T-cell (primary cell): ENCODE results near the gene CHI3L2. TPM values are rescaled to one million over a fixed set of nuclear protein-coding genes. Genes with fewer than 3 reads are reported as not detected.

Source experiments
- ATAC-seq, 4 experiments: fragments of 200-7000 bp in 3 of 4; fragments of 150-1000 bp in 1 of 4; cut with Tn5 transposase; replicated peaks in 1 of 4; 1 replicate in 3 of 4; 2 replicates in 1 of 4; pipeline ENCODE4 v1.10.0; 2021; ENCODE audit warnings: moderate library complexity in 3 of 4, mild to moderate bottlenecking in 2 of 4, moderate number of reproducible peaks in 1 of 4
- CTCF ChIA-PET, 2 donors: fragments of 300-600 bp; sonication (Branson Sonifier 250); formaldehyde crosslinking; loops; one replicate each; lab custom pipeline; 2022; ENCODE audit warnings: antibody characterized with exemption in 2 of 2; lab: Charles Lee
- POLR2A ChIA-PET, 2 donors: fragments of 300-600 bp; sonication (Branson Sonifier 250); formaldehyde crosslinking; loops; one replicate each; lab custom pipeline; 2022; ENCODE audit warnings: antibody characterized with exemption in 2 of 2; lab: Charles Lee
- DNase-seq, 35 experiments: peaks; one replicate each; pipeline versions ENCODE4 v3.0.0 to v3.0.0-alpha.2; 2013 to 2023
- H3K27ac ChIP-seq: one replicate; pipeline ENCODE4 v1.5.1; 2013; ENCODE audit warnings: low read length
- H3K27me3 ChIP-seq, 2 experiments: replicated peaks in 1 of 2; 1 replicate in 1 of 2; 2 replicates in 1 of 2; pipeline versions ENCODE4 v1.6.1 to v1.7.0; 2013; ENCODE audit warnings: low read length in 1 of 2, mixed read lengths in 1 of 2; ENCODE audit not compliant: control insufficient read depth in 2 of 2, insufficient read depth in 2 of 2; ENCODE audit errors: extremely low read depth in 1 of 2
- H3K36me3 ChIP-seq, 2 donors: 1 replicate in 1 of 2; 2 replicates in 1 of 2; pipeline versions ENCODE4 v1.6.1 to v1.7.0; 2013; ENCODE audit warnings: low read length in 1 of 2; ENCODE audit not compliant: control insufficient read depth in 2 of 2, insufficient read depth in 1 of 2; ENCODE audit errors: extremely low read depth in 1 of 2
- H3K4me1 ChIP-seq, 2 experiments: 1 replicate in 1 of 2; 2 replicates in 1 of 2; pipeline versions ENCODE4 v1.6.1 to v1.7.0; 2013; ENCODE audit warnings: low read length in 2 of 2, mixed read lengths in 1 of 2; ENCODE audit not compliant: insufficient read depth in 2 of 2, control insufficient read depth in 1 of 2; ENCODE audit errors: extremely low read depth in 1 of 2
- H3K4me3 ChIP-seq, 2 donors: 1 replicate in 1 of 2; 2 replicates in 1 of 2; pipeline versions ENCODE4 v1.5.1 to v1.7.0; 2013; ENCODE audit warnings: mild to moderate bottlenecking in 2 of 2, low read length in 1 of 2, moderate library complexity in 1 of 2; ENCODE audit not compliant: control insufficient read depth in 1 of 2; ENCODE audit errors: extremely low read depth in 1 of 2
- H3K9me3 ChIP-seq: 2 replicates; pipeline ENCODE4 v1.7.0; 2013
- H3K27ac Mint-ChIP-seq, 2 donors: one replicate each; pipeline ENCODE4 v1.8.0; 2020 to 2021; ENCODE audit warnings: mild to moderate bottlenecking in 2 of 2, mixed read lengths in 2 of 2
- H3K27me3 Mint-ChIP-seq, 2 donors: one replicate each; pipeline ENCODE4 v1.8.0; 2021 to 2022; ENCODE audit warnings: mixed read lengths in 2 of 2
- H3K36me3 Mint-ChIP-seq: one replicate; pipeline ENCODE4 v1.8.0; 2021; ENCODE audit warnings: mixed read lengths
- H3K4me1 Mint-ChIP-seq, 3 donors: one replicate each; pipeline ENCODE4 v1.8.0; 2020 to 2022; ENCODE audit warnings: mixed read lengths in 3 of 3, mild to moderate bottlenecking in 1 of 3
- H3K4me3 Mint-ChIP-seq, 3 donors: one replicate each; pipeline ENCODE4 v1.8.0; 2020 to 2022; ENCODE audit warnings: mild to moderate bottlenecking in 3 of 3, mixed read lengths in 3 of 3, moderate library complexity in 3 of 3
- H3K9me3 Mint-ChIP-seq, 3 donors: one replicate each; pipeline ENCODE4 v1.8.0; 2020 to 2022; ENCODE audit warnings: mixed read lengths in 3 of 3
- WGBS: methylation state at CpG from one replicate; pipeline ENCODE4 v1.1.5; 2013; ENCODE audit warnings: missing lambda C conversion rate; ENCODE audit not compliant: insufficient coverage; 5-methylcytosine and 5-hydroxymethylcytosine counted together
- total RNA-seq, 35 experiments: library from RNA in 6 of 35; stranded (reverse) in 6 of 35; fragments of 120-200 nt in 1 of 35; gene quantifications; one replicate each; pipeline versions ENCODE4 v1.2.1 to v1.2.4 and lab custom pipeline; 2013 to 2026

Gene CHI3L2
- total RNA-seq, 5 donors from 2014 or later (not counting 1 experiment from before 2014, with no cell fraction given): 3.6 to 28.1 (median 10.9) TPM

DNA sequence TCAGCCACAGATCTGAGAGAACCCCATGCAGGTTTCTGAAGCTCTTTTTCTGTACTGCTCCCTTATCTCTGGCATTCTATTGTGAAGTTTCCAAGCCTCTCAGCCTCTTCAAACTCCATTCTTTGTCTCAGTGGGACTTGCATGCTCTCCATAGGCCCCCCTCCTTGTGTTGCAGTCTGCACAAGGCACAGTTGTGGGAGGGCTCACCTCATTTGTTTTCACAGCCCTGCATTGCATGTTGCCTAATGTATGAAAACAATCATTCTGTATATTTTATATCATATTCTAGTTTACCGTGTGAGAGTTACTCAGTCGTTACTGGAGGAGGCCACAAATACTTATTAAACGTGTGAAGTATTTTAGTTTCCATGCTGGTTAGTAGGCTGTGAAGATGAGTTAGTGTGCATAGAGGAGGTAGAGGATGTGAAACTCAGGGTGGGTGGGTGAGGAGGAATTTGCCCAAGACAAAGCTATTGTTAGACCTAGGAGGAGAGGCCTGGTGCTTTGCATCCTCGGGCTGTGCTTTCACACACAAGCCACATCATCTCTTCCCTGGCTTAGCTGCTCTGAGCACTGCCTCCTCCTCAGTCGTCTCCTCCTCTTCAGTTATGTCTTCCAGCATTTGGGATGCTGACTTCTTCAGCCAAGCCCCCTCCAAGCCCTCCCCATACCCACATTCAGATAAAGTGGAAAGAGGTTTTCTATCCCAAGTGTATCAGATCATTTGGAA, 7.8 kb upstream of the CHI3L2 start:
- Mint-ChIP-seq H3K27ac (peak overlapping the region; percentile 95 to 96), H3K4me1 (peaks cover 94 to 100% (median 95%) of the 10 kb centered on the region in 3 donors), H3K27me3 (peaks cover 0 to 2% of the 10 kb centered on the region in 2 donors), H3K4me3 (peak overlapping the region; percentile 34 to 81 (median 37)), H3K36me3 (no peaks in the 10 kb centered on the region), H3K9me3 (peaks cover 0 to 11% (median 9%) of the 10 kb centered on the region in 3 donors)
- ATAC-seq (no peak), DNase-seq (peak in 2 of 35 experiments; percentile 19 to 33)
- no CpG with 5 or more reads among the region's 5 CpGs for WGBS
- Histone ChIP-seq H3K27me3 (no peaks in the 10 kb centered on the region), H3K9me3 (no peaks in the 10 kb centered on the region), H3K4me3 (peak overlapping the region in 1 of 2 donors; percentile 36), H3K36me3 (no peaks in the 10 kb centered on the region), H3K4me1 (peaks cover 80 to 92% of the 10 kb centered on the region in 2 experiments), H3K27ac (peak overlapping the region; percentile 87)
- CTCF ChIA-PET: interaction anchor here in 1 of 2 donors (0.8 to 5.6 kb wide), 6 partner anchors 13 to 181 kb away, joined by 3 to 50 read pairs (median 4); partner anchors contain the start of gene DENND2D
- POLR2A ChIA-PET: interaction anchor here in 1 of 2 donors (0.6 to 1.3 kb wide), 2 partner anchors 21 to 373 kb away, joined by 3 read pairs; no protein-coding TSS in a partner anchor

DNA sequence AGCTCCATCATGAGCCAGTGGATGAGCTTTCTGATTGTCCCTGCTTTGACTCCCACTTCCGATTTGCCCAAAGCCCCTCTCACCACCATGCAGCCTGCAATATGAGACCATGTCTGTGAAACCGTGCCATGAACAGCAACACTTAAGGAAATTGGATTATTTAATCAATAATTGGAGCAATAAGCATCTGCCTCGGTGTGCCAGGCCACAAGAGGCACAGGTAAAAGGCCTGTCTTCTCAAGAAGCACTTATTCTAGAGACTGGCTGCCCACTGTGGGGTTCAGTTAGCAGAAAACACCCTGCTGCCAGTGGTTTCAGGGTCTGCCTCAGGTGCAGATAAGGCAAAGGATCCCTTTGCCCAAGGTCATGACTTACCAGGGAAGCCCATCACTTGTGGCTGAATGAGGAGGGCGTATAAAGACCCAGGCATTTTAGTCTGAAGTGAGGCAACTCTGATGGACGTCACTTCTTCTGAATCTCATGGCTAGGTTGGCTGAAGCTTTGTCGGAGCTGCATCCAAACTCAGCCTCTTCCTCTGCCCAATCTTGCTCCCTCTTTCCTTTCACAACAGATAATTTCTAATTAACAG, 7.1 kb upstream of the CHI3L2 start:
- no peaks in the 10 kb centered on the region for H3K36me3 ChIP-seq
- ChIA-PET CTCF (interaction anchor here (0.6 to 5.6 kb wide), 12 partner anchors 19 to 243 kb away, joined by 3 to 50 read pairs (median 5); partner anchors contain the start of genes CEPT1 (in 1 of the 2), DENND2D (in 1 of the 2) and DRAM2 (in 1 of the 2)), POLR2A (interaction anchor here (0.6 to 1.3 kb wide), 4 partner anchors 19 to 383 kb away, joined by 3 to 9 read pairs (median 5); no protein-coding TSS in a partner anchor)
- H3K9me3 ChIP-seq: no peaks in the 10 kb centered on the region
- no peaks in the 10 kb centered on the region for H3K27me3 ChIP-seq
- peak overlapping the region; percentile 95 to 96 for H3K27ac Mint-ChIP-seq
- H3K27ac ChIP-seq: peak overlapping the region; percentile 87
- peaks cover 94 to 100% (median 95%) of the 10 kb centered on the region in 3 donors for H3K4me1 Mint-ChIP-seq
- H3K27me3 Mint-ChIP-seq: peaks cover 0 to 2% of the 10 kb centered on the region in 2 donors
- DNase-seq (no peak), ATAC-seq (no peak)
- peak overlapping the region; percentile 18 to 81 (median 37) for H3K4me3 Mint-ChIP-seq
- 94% methylated on average over 4 of the region's 6 CpGs for WGBS
- H3K4me3 ChIP-seq: peak overlapping the region in 1 of 2 donors; percentile 36
- peaks cover 0 to 11% (median 9%) of the 10 kb centered on the region in 3 donors for H3K9me3 Mint-ChIP-seq
- peaks cover 84 to 90% of the 10 kb centered on the region in 2 experiments for H3K4me1 ChIP-seq
- no peaks in the 10 kb centered on the region for H3K36me3 Mint-ChIP-seq

DNA sequence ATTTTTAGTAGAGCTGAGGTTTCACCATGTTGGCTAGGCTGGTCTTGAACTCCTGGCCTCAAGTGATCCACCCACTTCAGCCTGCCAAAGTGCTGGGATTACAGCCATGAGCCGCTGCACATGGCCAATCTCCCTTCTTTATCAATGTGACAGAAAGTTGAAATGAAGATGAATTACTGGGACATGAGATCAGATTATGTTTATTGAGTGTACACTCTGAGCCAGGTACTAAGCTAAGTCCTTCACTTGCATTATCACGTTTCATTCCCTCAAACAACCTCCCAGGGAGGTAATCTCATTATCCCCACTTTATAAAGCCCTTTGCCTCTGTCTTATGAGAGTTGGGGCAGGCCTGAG, 6.3 kb upstream of the CHI3L2 start:
- CTCF ChIA-PET: interaction anchor here (0.8 to 5.6 kb wide), 8 partner anchors 15 to 216 kb away, joined by 3 to 50 read pairs (median 4); partner anchors contain the start of genes CEPT1 (in 1 of the 2), DENND2D (in 1 of the 2) and DRAM2 (in 1 of the 2)
- Mint-ChIP-seq H3K4me1 (peaks cover 94 to 100% (median 95%) of the 10 kb centered on the region in 3 donors), H3K36me3 (no peaks in the 10 kb centered on the region), H3K9me3 (peaks cover 0 to 11% (median 9%) of the 10 kb centered on the region in 3 donors), H3K27me3 (no peaks in the 10 kb centered on the region), H3K4me3 (peak overlapping the region; percentile 63 to 81 (median 71)), H3K27ac (peak overlapping the region; percentile 95 to 96)
- Histone ChIP-seq H3K9me3 (no peaks in the 10 kb centered on the region), H3K27ac (peak overlapping the region; percentile 87), H3K27me3 (no peaks in the 10 kb centered on the region), H3K36me3 (no peaks in the 10 kb centered on the region), H3K4me1 (peaks cover 88 to 89% of the 10 kb centered on the region in 2 experiments), H3K4me3 (peak overlapping the region; percentile 37 to 39)
- POLR2A ChIA-PET: no interaction called here
- no peak for ATAC-seq
- DNase-seq: no peak
- no CpG with 5 or more reads among the region's 2 CpGs for WGBS

DNA sequence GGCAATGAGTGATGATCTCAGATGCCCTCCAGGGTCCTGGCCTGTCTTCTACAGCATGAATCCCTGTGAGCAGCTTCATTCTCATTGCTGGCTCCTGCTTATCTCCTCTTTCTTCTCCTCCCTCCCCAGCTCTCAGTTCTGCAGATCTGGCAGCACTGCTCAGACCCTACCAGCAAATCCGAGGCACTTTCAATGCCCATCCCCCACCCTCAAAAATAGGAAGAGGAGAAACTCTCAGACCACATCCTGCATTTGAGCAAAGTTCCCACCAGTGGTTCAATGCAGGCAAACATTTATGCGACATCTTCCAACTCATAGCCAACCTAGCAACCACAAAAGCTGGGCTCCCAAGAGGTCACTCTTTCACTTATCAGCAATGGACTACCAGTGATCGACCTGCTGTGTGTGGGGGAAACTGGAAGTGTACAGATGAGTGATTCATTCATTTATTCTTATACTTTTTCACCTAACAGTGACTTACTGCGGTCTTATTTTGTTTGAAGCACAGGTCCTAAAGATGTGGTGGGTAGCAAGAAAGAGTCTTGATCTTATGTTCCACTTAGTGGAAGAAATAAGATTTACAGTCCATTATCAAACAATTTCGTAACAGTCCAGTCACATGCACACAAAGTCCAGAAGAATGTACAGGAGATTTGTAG, 5.8 kb upstream of the CHI3L2 start:
- peak overlapping the region; percentile 37 to 39 for H3K4me3 ChIP-seq
- peak overlapping the region; percentile 87 for H3K27ac ChIP-seq
- peaks cover 94 to 100% (median 94%) of the 10 kb centered on the region in 3 donors for H3K4me1 Mint-ChIP-seq
- H3K4me3 Mint-ChIP-seq: peak overlapping the region; percentile 63 to 81 (median 71)
- ATAC-seq (peak; percentile 34 to 53 (median 48)), DNase-seq (peak in 28 of 35 experiments; percentile 28 to 73 (median 54))
- no peaks in the 10 kb centered on the region for H3K36me3 ChIP-seq
- H3K4me1 ChIP-seq: peaks cover 88 to 89% of the 10 kb centered on the region in 2 experiments
- no peaks in the 10 kb centered on the region for H3K27me3 ChIP-seq
- H3K36me3 Mint-ChIP-seq: no peaks in the 10 kb centered on the region
- H3K9me3 Mint-ChIP-seq: peaks cover 0 to 11% (median 9%) of the 10 kb centered on the region in 3 donors
- peak overlapping the region; percentile 95 to 96 for H3K27ac Mint-ChIP-seq
- 0% methylated on average over 1 of the region's 5 CpGs for WGBS
- CTCF ChIA-PET: interaction anchor here (1.0 to 5.6 kb wide), 7 partner anchors 15 to 216 kb away, joined by 3 to 50 read pairs (median 5); partner anchors contain the start of genes CEPT1 (in 1 of the 2), DENND2D (in 1 of the 2) and DRAM2 (in 1 of the 2)
- no peaks in the 10 kb centered on the region for H3K9me3 ChIP-seq
- POLR2A ChIA-PET: no interaction called here
- H3K27me3 Mint-ChIP-seq: no peaks in the 10 kb centered on the region

DNA sequence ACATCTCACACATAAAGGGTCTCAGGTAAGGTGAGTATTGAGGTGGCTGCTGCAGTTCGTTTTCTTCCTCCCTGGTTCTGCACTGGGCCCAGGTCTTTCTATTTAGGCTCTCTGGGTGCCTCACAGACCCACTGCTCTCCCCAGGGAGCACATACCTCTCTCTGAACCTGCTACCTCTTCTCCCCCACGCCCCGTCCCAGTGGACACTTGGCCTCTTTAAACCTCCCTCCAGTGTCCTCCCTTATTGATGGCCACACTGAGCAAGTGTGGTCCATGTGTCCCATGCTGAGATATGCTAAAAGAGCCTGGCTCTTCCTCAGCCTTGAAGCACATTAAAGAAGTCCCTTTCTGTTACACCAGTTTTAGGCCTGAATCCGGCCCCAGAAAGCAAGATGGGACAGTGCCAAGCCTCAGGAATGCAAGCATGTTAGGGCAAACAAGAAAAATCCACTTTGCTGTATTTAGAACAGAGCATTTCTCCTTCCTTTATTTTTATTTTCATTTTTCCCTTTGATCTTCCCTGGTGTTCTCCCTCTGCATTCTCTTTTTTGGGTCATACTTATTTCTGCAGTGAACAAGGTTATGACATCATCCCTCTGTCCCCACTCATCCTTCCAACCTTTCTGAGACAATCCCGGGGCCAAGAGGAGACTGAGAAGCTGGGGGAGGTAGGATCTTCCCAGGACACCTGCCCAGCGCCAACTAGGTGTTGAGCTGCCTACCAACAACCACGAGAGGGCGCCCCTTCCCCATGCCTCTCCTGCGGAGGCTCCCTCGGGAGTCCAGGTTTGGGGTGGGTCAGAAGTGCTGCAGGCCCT, 5.0 kb upstream of the CHI3L2 start:
- POLR2A ChIA-PET: no interaction called here
- 25% methylated on average over 3 of the region's 10 CpGs for WGBS
- no peaks in the 10 kb centered on the region for H3K27me3 Mint-ChIP-seq
- peak overlapping the region; percentile 95 to 96 for H3K27ac Mint-ChIP-seq
- Histone ChIP-seq H3K27ac (peak overlapping the region; percentile 87), H3K4me3 (peak overlapping the region; percentile 37 to 39), H3K9me3 (no peaks in the 10 kb centered on the region), H3K27me3 (no peaks in the 10 kb centered on the region), H3K36me3 (no peaks in the 10 kb centered on the region), H3K4me1 (peaks cover 88 to 89% of the 10 kb centered on the region in 2 experiments)
- peak in 34 of 35 experiments; percentile 32 to 89 (median 66) for DNase-seq
- H3K4me1 Mint-ChIP-seq: peaks cover 94 to 100% (median 94%) of the 10 kb centered on the region in 3 donors
- ATAC-seq: peak; percentile 27 to 41 (median 34)
- H3K4me3 Mint-ChIP-seq: peak overlapping the region; percentile 71 to 81 (median 73)
- peaks cover 0 to 11% (median 9%) of the 10 kb centered on the region in 3 donors for H3K9me3 Mint-ChIP-seq
- CTCF ChIA-PET: interaction anchor here (0.7 to 5.6 kb wide), 14 partner anchors 8 to 178 kb away, joined by 3 to 50 read pairs (median 4); partner anchors contain the start of gene DENND2D (in 1 of the 2)
- H3K36me3 Mint-ChIP-seq: no peaks in the 10 kb centered on the region
